ENCODE results near the gene CACTIN. TPM values are rescaled to one million over a fixed set of nuclear protein-coding genes. Genes with fewer than 3 reads are reported as not detected.

The CACTIN gene
- total RNA-seq, 4 donors from 2014 or later, result 20.3 to 34.2 (median 28.6) TPM

DNA sequence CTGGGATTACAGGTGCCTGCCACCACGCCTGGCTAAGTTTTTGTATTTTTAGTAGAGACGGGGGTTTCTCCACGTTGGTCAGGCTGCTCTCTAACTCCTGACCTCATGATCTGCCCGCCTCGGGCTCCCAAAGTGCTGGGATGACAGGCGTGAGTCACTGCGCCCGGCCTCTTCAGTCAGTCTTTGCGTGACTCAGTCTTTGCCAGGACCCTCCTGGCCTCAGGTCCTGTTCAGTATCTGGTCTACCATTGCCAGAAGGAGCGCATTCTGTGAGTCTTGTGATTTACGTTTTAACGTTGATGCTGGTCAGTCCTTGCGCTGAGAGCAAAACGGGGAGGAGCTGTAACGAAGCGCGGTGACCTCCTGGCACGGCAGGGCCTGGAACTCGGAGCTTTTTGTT is 61.5 kb downstream of the CACTIN start:
- H3K36me3 ChIP-seq, result no peaks in the 10 kb centered on the region
- no peaks in the 10 kb centered on the region for H3K4me1 ChIP-seq
- no peak overlapping the region for H3K4me3 ChIP-seq
- TF ChIP-seq, protein P1, sequence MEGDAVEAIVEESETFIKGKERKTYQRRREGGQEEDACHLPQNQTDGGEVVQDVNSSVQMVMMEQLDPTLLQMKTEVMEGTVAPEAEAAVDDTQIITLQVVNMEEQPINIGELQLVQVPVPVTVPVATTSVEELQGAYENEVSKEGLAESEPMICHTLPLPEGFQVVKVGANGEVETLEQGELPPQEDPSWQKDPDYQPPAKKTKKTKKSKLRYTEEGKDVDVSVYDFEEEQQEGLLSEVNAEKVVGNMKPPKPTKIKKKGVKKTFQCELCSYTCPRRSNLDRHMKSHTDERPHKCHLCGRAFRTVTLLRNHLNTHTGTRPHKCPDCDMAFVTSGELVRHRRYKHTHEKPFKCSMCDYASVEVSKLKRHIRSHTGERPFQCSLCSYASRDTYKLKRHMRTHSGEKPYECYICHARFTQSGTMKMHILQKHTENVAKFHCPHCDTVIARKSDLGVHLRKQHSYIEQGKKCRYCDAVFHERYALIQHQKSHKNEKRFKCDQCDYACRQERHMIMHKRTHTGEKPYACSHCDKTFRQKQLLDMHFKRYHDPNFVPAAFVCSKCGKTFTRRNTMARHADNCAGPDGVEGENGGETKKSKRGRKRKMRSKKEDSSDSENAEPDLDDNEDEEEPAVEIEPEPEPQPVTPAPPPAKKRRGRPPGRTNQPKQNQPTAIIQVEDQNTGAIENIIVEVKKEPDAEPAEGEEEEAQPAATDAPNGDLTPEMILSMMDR (IDR thresholded peaks at IDR 0.05), result no peak
- TF ChIP-seq POLR2A (IDR thresholded peaks at IDR 0.05) (no peak), EP300 (IDR thresholded peaks at IDR 0.05) (no peak), POLR2AphosphoS5 (IDR thresholded peaks at IDR 0.05) (no peak)
- 60 to 80% methylated on average over 1 to 2 of the region's 19 CpGs for WGBS, 2 donors (ENCODE audit: low coverage in 1 of 2)
- H3K9me3 ChIP-seq, result no peaks in the 10 kb centered on the region
- no peak overlapping the region for H3K27ac ChIP-seq
- ATAC-seq, result no peak
- no peaks in the 10 kb centered on the region for H3K27me3 ChIP-seq

DNA sequence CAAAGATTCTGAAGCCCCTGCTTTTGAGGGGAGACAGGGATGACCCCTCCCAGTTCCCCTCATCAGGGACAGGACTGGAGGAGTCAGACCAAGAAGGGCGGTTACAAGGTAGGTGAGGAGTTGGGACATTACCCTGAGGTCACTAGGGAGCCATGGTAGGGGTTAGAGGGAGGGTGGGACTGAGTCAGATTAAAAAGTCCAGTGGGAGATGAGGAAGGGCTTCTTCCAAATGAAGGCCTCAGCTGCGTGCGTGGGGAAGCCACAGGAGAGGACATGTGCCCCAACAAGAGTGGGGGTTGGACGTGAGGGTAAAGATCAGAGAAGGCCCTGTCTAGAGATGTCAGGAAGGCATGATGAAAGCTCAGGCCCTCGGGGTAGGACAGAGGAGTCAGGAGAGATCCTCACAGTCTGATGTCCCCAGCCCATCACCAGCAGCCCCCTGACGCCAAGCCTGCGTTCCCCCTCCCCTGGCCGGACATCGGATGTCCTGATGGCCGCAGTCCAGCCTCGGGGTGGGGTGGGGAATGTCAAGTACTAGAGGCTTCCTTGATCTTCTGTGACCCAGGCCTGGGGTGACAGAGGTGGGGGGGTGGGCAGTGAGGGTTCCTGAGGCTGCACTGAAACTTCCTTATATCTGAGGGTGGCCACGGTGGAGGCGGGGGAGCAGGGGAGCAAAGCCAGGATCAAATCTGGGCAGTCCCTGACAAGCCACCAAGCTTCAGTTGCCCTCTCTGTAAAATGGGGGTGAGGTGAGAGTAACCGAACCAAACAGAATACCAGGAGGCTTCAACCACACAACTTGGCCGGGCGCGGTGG is 62.7 kb downstream of the CACTIN start:
- Histone ChIP-seq H3K27me3 (no peaks in the 10 kb centered on the region), H3K27ac (no peak overlapping the region), H3K4me1 (no peaks in the 10 kb centered on the region), H3K36me3 (no peaks in the 10 kb centered on the region), H3K9me3 (no peaks in the 10 kb centered on the region), H3K4me3 (no peak overlapping the region)
- ATAC-seq, result no peak
- TF ChIP-seq, protein P1 (IDR thresholded peaks at IDR 0.05), result no peak
- no peak for TF ChIP-seq EP300 (IDR thresholded peaks at IDR 0.05)
- TF ChIP-seq POLR2AphosphoS5 (IDR thresholded peaks at IDR 0.05), result no peak
- TF ChIP-seq POLR2A (IDR thresholded peaks at IDR 0.05), result no peak
- WGBS, 2 donors (ENCODE audit: low coverage in 1 of 2), result 86 to 92% methylated on average over 5 to 8 of the region's 17 CpGs

Small RNA genes within 50 kb of the gene (small RNA-seq; reads per million reads assigned to genes)
- gene AC005786.1, result 0 reads per million in 4 donors

Other genes with a start within 250 kb of the CACTIN start
- not detected for gene SMIM24, start 146.3 kb downstream of the CACTIN start, total RNA-seq
- not detected for gene SMIM44, start 143.3 kb downstream of the CACTIN start, total RNA-seq
- gene DOHH, start 126.1 kb downstream of the CACTIN start, total RNA-seq, result 10 to 100 TPM; 16.5 to 30.7 (median 20.3) TPM
- 10 to 100 TPM; 17.6 to 32.9 (median 23.0) TPM for gene FZR1, start 120.5 kb downstream of the CACTIN start, total RNA-seq
- not detected for gene TEKTIP1, start 87.6 kb downstream of the CACTIN start, total RNA-seq
- gene MFSD12, start 69.2 kb downstream of the CACTIN start, total RNA-seq, result 10 to 100 TPM; 22.1 to 94.1 (median 42.2) TPM
- gene HMG20B, start 53.8 kb downstream of the CACTIN start, total RNA-seq, result 100 to 1,000 TPM; 106 to 203 (median 154) TPM
- gene GIPC3, start 41.3 kb downstream of the CACTIN start, total RNA-seq, result 10 to 100 TPM in 1 of 4 donors, 1 to 10 TPM in 2, under 1 TPM in 1; 0.94 to 16.8 (median 2.1) TPM
- 10 to 100 TPM in 1 of 4 donors, 1 to 10 TPM in 3; 1.4 to 14.9 (median 4.5) TPM for gene TBXA2R, start 19.9 kb downstream of the CACTIN start, total RNA-seq
- gene PIP5K1C, start 73.7 kb upstream of the CACTIN start, total RNA-seq, result 100 to 1,000 TPM in 1 of 4 donors, 10 to 100 TPM in 3; 50.8 to 165 (median 61.5) TPM
- 1 to 10 TPM in 1 of 4 donors, under 1 TPM in 1, not detected in 2; 0.78 to 3.6 TPM for gene TJP3, start 81.6 kb upstream of the CACTIN start, total RNA-seq
- 10 to 100 TPM; 12.5 to 30.4 (median 21.3) TPM for gene APBA3, start 134.9 kb upstream of the CACTIN start, total RNA-seq
- 10 to 100 TPM; 31.8 to 90.1 (median 76.3) TPM for gene MRPL54, start 135.9 kb upstream of the CACTIN start, total RNA-seq
- gene RAX2, start 145.4 kb upstream of the CACTIN start, total RNA-seq, result not detected
- gene MATK, start 159.6 kb upstream of the CACTIN start, total RNA-seq, result 1 to 10 TPM in 3 of 4 donors, under 1 TPM in 1; 0.47 to 5.0 (median 1.7) TPM
- gene ZFR2, start 242.2 kb upstream of the CACTIN start, total RNA-seq, result under 1 TPM in 1 of 4 donors, not detected in 3; 0.13 TPM